ENCODE measurements around the gene KCTD7.
"Not testable (repeated sequence)": the region's sequence is repeated elsewhere in the genome, so short reads cannot be mapped to it uniquely, and the experiment has no call there.

DNA sequence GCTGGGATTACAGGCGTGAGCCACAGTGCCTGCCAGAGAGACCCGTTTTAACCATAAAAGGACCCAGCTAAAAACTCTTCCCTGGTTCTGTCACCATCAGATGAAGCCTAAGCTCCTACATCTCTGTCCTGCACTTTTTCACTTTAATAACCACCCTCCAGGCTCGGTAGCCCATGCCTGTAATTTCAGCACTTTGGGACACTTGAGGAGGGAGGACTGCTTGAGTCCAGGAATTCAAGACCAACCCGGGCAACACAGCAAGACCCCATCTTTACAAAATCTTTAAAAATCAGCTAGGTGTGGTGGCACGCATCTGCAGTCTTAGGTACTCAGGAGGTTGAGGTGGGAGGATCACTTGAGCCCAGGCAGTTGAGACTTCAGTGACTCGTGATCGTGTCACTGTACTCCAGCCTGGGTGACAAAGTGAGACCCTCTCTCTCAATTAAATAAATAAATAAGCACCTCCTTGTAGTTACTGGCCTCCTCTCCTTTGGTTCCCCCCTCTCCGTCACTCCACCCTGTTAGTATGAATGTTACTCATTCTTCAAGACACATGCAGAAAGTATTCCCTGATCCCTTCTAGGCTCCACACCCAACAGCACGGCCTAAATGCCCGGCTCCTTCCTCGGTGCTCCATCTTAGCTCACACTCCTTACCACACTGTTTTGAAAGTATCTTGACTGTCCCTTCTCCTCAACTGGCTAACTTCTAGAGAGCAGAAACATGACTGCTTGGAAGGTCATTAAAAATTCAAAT, 38.2 kb upstream of the KCTD7 start:
- not testable (repeated sequence) for TF ChIP-seq POLR2A (IDR thresholded peaks at IDR 0.05)
- TF ChIP-seq, protein P1, sequence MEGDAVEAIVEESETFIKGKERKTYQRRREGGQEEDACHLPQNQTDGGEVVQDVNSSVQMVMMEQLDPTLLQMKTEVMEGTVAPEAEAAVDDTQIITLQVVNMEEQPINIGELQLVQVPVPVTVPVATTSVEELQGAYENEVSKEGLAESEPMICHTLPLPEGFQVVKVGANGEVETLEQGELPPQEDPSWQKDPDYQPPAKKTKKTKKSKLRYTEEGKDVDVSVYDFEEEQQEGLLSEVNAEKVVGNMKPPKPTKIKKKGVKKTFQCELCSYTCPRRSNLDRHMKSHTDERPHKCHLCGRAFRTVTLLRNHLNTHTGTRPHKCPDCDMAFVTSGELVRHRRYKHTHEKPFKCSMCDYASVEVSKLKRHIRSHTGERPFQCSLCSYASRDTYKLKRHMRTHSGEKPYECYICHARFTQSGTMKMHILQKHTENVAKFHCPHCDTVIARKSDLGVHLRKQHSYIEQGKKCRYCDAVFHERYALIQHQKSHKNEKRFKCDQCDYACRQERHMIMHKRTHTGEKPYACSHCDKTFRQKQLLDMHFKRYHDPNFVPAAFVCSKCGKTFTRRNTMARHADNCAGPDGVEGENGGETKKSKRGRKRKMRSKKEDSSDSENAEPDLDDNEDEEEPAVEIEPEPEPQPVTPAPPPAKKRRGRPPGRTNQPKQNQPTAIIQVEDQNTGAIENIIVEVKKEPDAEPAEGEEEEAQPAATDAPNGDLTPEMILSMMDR (IDR thresholded peaks at IDR 0.05) = not testable (repeated sequence)

Data from adrenal gland (tissue), 5 donors.